ENCODE results near the gene ARMC5.
A peak's percentile ranks its signal among the peaks of the same experiment; 100 is the strongest.

The ARMC5 gene

DNA sequence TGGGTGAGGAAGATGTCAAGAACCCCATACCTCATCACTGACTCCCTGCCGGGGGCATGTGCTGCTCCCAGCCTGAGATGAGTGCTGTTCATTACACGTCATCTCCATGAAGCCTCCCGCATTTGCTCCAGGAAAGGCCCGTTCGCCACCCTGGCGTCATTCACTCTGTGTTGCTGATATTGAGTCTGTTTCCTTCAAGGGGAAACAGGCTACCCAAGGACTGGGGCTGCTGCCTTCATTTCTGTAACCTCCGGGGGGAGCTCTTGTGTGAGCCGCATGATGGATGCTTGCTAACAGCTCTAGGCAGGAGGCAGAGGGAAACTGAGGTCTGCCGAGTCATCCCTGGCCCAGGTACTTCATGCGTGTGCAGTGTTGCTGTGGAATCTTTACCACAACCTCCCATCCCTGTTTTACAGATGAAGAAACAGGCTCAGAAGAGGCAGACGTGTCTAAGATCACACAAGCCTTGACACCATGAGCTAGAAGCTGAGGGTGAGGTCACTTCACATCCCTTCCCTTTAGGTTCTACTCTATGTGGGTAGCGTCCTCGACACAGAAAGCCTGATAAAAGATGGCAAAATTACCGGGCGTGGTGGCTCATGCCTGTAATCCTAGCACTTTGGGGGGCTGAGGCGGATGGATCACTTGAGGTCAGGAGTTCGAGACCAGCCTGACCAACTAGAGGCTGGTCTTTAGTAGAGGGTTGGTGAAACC is 3.5 kb upstream of the ARMC5 start:
- TF ChIP-seq FOXP2 (optimal IDR thresholded peaks at IDR 0.05; ENCODE audit: control extremely low read depth, extremely low read length, insufficient read depth) = no peak
- no peak for TF ChIP-seq POLR2AphosphoS5 (IDR thresholded peaks at IDR 0.05; ENCODE audit: borderline replicate concordance, low read depth, low read length)
- no peak for TF ChIP-seq EZH2 (IDR thresholded peaks at IDR 0.05)
- DNase-seq (ENCODE audit: low read depth, low spot score) = no peak
- H3K4me3 ChIP-seq = no peak overlapping the region
- no peaks in the 10 kb centered on the region for H3K9me3 ChIP-seq (ENCODE audit: low read depth, low read length)
- no peak overlapping the region for H3K27ac ChIP-seq
- H3K36me3 ChIP-seq (ENCODE audit: insufficient read depth, low read length) = 0 out of 2 replicates have a peak, but pooled peaks cover 3% of the 10 kb centered on the region
- no peak overlapping the region for H3K9ac ChIP-seq (ENCODE audit: insufficient read length)

GRCh38 chr16:31456988-31457360 is 2.3 kb upstream of the ARMC5 start:
- H3K9me3 ChIP-seq (ENCODE audit: low read depth, low read length) = no peaks in the 10 kb centered on the region
- peak overlapping the region; percentile 97 for H3K4me3 ChIP-seq
- 0 out of 2 replicates have a peak, but pooled peaks cover 3% of the 10 kb centered on the region for H3K36me3 ChIP-seq (ENCODE audit: insufficient read depth, low read length)
- peak overlapping the region; percentile 5 for H3K9ac ChIP-seq (ENCODE audit: insufficient read length)
- no peak for DNase-seq (ENCODE audit: low read depth, low spot score)
- TF ChIP-seq EZH2 (IDR thresholded peaks at IDR 0.05) = no peak
- no peak for TF ChIP-seq POLR2AphosphoS5 (IDR thresholded peaks at IDR 0.05; ENCODE audit: borderline replicate concordance, low read depth, low read length)
- no peak for TF ChIP-seq FOXP2 (optimal IDR thresholded peaks at IDR 0.05; ENCODE audit: control extremely low read depth, extremely low read length, insufficient read depth)
- H3K27ac ChIP-seq = no peak overlapping the region

DNA sequence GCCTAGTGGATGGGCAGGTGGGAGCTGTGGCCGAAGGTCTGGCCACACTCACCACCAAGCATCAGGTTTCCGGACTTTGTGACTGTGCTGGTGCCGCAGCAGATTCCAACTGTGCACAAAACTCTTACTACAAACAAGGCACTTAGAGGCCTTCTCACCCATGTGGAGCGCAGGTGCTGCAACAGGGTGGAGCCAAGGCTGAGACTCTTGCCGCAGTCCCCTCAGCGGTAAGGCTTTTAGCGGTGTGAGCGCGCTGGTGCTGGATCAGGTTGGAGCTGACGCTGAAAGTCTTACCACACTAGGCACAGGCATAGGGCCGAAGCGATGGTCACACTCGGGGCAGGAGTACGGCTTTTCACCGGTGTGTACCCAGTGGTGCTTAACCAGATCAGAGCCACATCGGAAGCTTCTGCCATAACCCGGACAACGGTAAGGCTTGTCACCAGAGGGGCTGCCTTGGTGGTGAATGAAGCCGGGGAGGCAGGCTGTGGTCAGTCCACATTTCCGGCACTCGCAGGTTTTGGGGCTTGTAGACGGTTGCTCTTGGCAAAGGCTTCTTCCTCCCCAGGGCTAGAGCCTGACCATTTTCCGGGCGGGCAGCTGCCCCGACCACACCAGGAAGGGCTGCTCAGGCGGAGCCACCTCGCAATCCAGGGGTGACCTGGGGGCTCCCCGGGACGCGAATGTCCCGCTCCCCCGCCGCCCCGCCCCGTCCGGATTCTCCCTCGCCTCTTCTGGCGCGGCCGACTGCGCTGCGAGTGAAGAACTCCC is 1.0 kb upstream of the ARMC5 start:
- Histone ChIP-seq H3K27ac (peak overlapping the region; percentile 98), H3K4me3 (peak overlapping the region; percentile 97), H3K9ac (ENCODE audit: insufficient read length) (peak overlapping the region; percentile 96), H3K36me3 (ENCODE audit: insufficient read depth, low read length) (0 out of 2 replicates have a peak, but pooled peaks cover 3% of the 10 kb centered on the region), H3K9me3 (ENCODE audit: low read depth, low read length) (no peaks in the 10 kb centered on the region)
- TF ChIP-seq POLR2AphosphoS5 (IDR thresholded peaks at IDR 0.05; ENCODE audit: borderline replicate concordance, low read depth, low read length) (no peak), FOXP2 (optimal IDR thresholded peaks at IDR 0.05; ENCODE audit: control extremely low read depth, extremely low read length, insufficient read depth) (no peak), EZH2 (IDR thresholded peaks at IDR 0.05) (no peak)
- no peak for DNase-seq (ENCODE audit: low read depth, low spot score)

DNA sequence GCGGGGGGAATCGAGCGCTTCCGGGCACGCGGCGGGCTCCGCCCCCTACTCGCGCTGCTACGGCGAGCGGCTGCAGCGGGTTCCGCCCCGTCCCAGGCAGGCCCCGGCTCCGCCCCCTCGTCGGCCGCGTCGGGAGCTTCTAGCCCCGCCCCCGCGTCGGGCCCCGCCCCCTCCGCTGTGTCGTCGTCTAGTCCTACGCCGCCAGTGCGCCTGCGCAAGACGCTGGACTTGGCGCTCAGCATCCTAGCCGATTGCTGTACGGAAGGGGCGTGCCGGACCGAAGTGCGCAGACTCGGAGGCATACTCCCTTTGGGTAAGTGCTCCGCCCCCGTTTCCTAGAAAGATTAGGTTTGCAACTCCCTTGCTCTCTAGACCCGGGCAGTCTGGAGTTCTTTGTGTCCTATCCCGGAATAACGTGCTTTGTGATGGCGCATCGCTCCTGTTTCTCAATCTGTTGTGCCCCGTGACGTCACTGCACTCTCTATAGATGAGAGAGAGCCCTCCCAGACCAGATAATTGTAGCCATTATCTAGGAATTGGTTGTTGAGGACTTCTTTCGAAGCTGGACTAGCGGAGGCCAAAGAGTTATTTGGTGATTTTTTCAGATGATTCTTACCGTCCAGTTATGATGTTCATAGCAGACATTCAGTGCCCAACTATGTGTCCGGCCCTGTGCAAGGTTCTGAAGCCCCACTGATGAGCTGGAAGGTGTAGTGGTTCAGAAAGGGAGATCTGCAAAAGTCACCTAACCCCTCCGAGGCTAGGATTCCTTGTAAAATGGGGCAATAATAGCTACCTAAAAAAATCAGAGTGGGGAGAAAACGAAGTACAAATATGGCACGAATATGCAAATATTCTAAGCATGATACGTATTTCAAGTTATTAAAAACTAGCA is 633 bp downstream of the ARMC5 start:
- Histone ChIP-seq H3K27ac (peak overlapping the region; percentile 98), H3K9ac (ENCODE audit: insufficient read length) (peak overlapping the region; percentile 96), H3K4me3 (peak overlapping the region; percentile 97), H3K36me3 (ENCODE audit: insufficient read depth, low read length) (0 out of 2 replicates have a peak, but pooled peaks cover 3% of the 10 kb centered on the region), H3K9me3 (ENCODE audit: low read depth, low read length) (no peaks in the 10 kb centered on the region)
- peak; percentile 95 for DNase-seq (ENCODE audit: low read depth, low spot score)
- TF ChIP-seq POLR2AphosphoS5 (IDR thresholded peaks at IDR 0.05; ENCODE audit: borderline replicate concordance, low read depth, low read length) (peak; percentile 44; the same call in 1 of the 2 replicates), EZH2 (IDR thresholded peaks at IDR 0.05) (no peak), FOXP2 (optimal IDR thresholded peaks at IDR 0.05; ENCODE audit: control extremely low read depth, extremely low read length, insufficient read depth) (peak; percentile 6)

GRCh38 chr16:31460582-31461002 is 1.3 kb downstream of the ARMC5 start:
- Histone ChIP-seq H3K9ac (ENCODE audit: insufficient read length) (no peak overlapping the region), H3K36me3 (ENCODE audit: insufficient read depth, low read length) (0 out of 2 replicates have a peak, but pooled peaks cover 3% of the 10 kb centered on the region), H3K9me3 (ENCODE audit: low read depth, low read length) (no peaks in the 10 kb centered on the region), H3K27ac (0 out of 2 replicates have a peak overlapping the region, but pooled peaks have one; percentile 43), H3K4me3 (peak overlapping the region; percentile 97)
- TF ChIP-seq FOXP2 (optimal IDR thresholded peaks at IDR 0.05; ENCODE audit: control extremely low read depth, extremely low read length, insufficient read depth) (no peak), POLR2AphosphoS5 (IDR thresholded peaks at IDR 0.05; ENCODE audit: borderline replicate concordance, low read depth, low read length) (no peak), EZH2 (IDR thresholded peaks at IDR 0.05) (no peak)
- DNase-seq (ENCODE audit: low read depth, low spot score) = no peak

DNA sequence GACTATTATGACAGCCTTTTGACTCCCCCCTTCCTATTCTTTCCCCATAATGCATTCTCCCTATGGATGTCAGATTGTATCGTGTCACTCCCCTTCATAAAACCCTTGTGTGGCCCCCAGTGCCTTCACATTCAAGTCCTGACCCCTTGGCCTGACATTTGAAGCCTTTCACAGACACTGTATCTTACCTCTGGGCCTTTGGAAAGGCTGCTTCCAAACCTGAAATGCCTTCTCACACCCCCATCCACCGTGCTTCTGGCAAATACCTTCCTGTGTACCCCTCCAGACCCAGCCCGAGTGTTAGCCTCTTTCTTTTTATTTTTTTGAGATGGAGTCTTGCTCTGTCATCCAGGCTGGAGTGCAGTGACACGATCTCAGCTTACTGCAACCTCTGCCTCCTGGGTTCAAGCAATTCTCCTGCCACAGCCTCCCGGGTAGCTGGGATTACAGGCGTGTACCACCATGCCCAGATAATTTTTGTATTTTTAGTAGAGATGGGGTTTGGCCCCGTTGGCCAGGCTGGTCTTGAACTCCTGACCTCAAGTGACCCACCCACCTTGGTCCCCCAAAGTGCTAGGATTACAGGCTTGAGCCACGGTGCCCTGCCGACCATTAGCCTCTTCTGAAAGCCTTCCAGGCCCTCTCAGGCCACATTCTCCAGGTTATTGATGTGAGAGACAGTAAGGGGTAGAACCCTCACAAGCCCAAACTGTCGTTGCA is 2.1 kb downstream of the ARMC5 start:
- no peak for DNase-seq (ENCODE audit: low read depth, low spot score)
- Histone ChIP-seq H3K9me3 (ENCODE audit: low read depth, low read length) (no peaks in the 10 kb centered on the region), H3K9ac (ENCODE audit: insufficient read length) (no peak overlapping the region), H3K4me3 (no peak overlapping the region), H3K27ac (no peak overlapping the region), H3K36me3 (ENCODE audit: insufficient read depth, low read length) (0 out of 2 replicates have a peak, but pooled peaks cover 3% of the 10 kb centered on the region)
- TF ChIP-seq EZH2 (IDR thresholded peaks at IDR 0.05) (no peak), FOXP2 (optimal IDR thresholded peaks at IDR 0.05; ENCODE audit: control extremely low read depth, extremely low read length, insufficient read depth) (no peak), POLR2AphosphoS5 (IDR thresholded peaks at IDR 0.05; ENCODE audit: borderline replicate concordance, low read depth, low read length) (no peak)

Measured in SK-N-MC (cell line).